H1 (cell line): ENCODE measurements around the gene NEDD4L. TPM values are rescaled to one million over a fixed set of nuclear protein-coding genes. Genes with fewer than 3 reads are reported as not detected.
A peak's percentile ranks its signal among the peaks of the same experiment; 100 is the strongest.

Source experiments
- ASH2L ChIP-seq: fragments of 200-600, 300-600 bp; sonication (generic); IDR thresholded peaks from one replicate; pipeline ENCODE4 v1.7.1; 2017; ENCODE audit warnings: low read length
- CREB1 ChIP-seq: IDR thresholded peaks from 2 replicates; pipeline ENCODE4 v1.6.1; 2012; ENCODE audit warnings: inconsistent platforms
- EGR1 ChIP-seq: IDR thresholded peaks from 2 replicates; pipeline ENCODE4 v1.6.1; 2011; ENCODE audit warnings: low read depth, low read length, borderline replicate concordance
- EZH2 ChIP-seq: fragments of 200-600 bp; sonication (generic); IDR thresholded peaks from 2 replicates; pipeline ENCODE4 v1.7.1; 2012; ENCODE audit warnings: low read depth, mild to moderate bottlenecking, moderate library complexity, low read length, inconsistent platforms; ENCODE audit not compliant: severe bottlenecking
- FOSL1 ChIP-seq: IDR thresholded peaks from 2 replicates; pipeline ENCODE4 v1.6.1; 2011; ENCODE audit warnings: mild to moderate bottlenecking, low read depth, low read length, moderate library complexity; ENCODE audit not compliant: insufficient read depth
- PHF8 ChIP-seq: fragments of 200-600 bp; sonication (generic); conservative IDR thresholded peaks from 2 replicates; pipeline ENCODE4 v1.7.1; 2012; ENCODE audit warnings: low read depth, mild to moderate bottlenecking, inconsistent platforms, low read length, moderate library complexity
- RBBP5 ChIP-seq: IDR thresholded peaks from 2 replicates; pipeline ENCODE4 v1.7.1; 2012; ENCODE audit warnings: low read depth, mild to moderate bottlenecking, inconsistent platforms, low read length, moderate library complexity, borderline replicate concordance
- SIN3A ChIP-seq, 2 experiments: IDR thresholded peaks in 1 of 2; conservative IDR thresholded peaks in 1 of 2; 2 replicates each; pipeline ENCODE4 v1.6.1; 2011 to 2012; ENCODE audit warnings: low read length in 2 of 2, improper control_type of control experiment in 1 of 2, low read depth in 1 of 2, mild to moderate bottlenecking in 1 of 2
- TBP ChIP-seq: IDR thresholded peaks from 2 replicates; pipeline ENCODE4 v1.6.1; 2011; ENCODE audit warnings: low read depth, low read length, improper control_type of control experiment
- TCF12 ChIP-seq: IDR thresholded peaks from 2 replicates; pipeline ENCODE4 v1.6.1; 2011; ENCODE audit warnings: low read depth, mild to moderate bottlenecking, low read length
- polyA plus RNA-seq, 7 experiments: library from polyadenylated mRNA; depleted of rRNA in 3 of 7; stranded (reverse) in 5 of 7; unstranded in 2 of 7; fragments of >200 nt in 5 of 7; fragments of 200-250 nt in 2 of 7; gene quantifications; 1 replicate in 5 of 7; 2 replicates in 1 of 7; 4 replicates in 1 of 7; pipeline versions ENCODE4 v1.2.1 to v1.2.3, GENCODE V29; 2011 to 2013; ENCODE audit warnings: missing spikeins in 2 of 7, mixed read lengths in 2 of 7
- total RNA-seq: library from RNA; stranded (reverse); fragmentation: NEBNext Ultra II Directional; extraction: Animal tissue kit (Norgen Biotek cat#: 25700); gene quantifications from 2 replicates; pipeline ENCODE4 v1.2.1, GENCODE V29; 2021
- TF ChIP-seq, protein P1 (sequence below), 3 experiments: IDR thresholded peaks; 1 replicate in 2 of 3; 2 replicates in 1 of 3; pipeline versions ENCODE4 v1.5.1 to v1.6.1; 2011; ENCODE audit warnings: low read length in 3 of 3, mild to moderate bottlenecking in 3 of 3, inconsistent platforms in 2 of 3, low read depth in 1 of 3, moderate library complexity in 1 of 3; ENCODE audit not compliant: insufficient read depth in 1 of 3; ENCODE audit errors: control extremely low read depth in 1 of 3

Gene NEDD4L
- total and polyA plus RNA-seq, 2 of the 8 experiments (the other 6 are each of a cell fraction or from before 2014, with no cell fraction given) = 37.3 to 69.8 TPM

DNA sequence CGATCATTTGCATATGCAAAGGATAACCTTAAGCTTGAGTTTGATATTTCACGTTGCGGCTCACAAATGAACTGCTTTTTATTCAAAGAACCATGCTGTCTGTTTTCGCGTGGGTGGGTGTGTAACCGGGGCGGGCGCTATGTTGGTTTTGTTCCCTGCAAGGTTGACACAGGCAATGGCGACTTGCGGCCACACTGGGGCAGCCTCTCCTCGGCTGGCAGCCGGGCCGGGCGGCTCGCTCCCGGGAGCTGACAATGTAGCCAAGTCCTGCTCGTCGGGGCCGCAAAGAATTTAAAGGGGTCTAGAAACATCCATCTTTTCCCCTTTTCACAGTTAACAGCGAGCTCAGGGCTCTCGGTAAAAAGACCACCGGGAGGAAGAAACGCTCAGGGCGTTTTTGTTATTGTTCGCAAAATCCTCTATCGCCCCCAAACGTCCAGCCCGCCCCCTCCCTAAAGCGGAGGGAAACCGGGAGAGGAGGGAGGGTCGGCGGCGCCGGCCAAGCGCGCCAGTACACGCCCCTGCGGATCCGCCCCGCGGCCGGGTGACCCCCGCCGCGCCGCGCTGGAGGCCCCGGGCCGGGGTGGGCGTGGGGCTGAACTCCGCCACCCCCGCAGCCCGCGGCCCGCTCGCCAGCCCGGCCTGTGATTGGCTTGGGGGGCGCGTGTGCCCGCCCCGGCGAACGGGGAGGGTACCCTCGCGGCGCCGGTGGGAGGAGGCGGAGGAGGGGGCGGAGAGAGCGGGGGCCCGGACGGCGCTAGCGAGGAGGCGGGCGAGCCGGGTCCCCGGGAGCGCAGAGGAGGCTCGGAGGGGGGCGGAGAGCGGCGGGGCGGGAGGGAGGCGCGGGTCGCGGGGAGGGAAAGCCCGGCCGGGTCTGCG lies at the start of gene NEDD4L (continued):
- no peak for TF ChIP-seq RBBP5
- TF ChIP-seq CREB1 = 0 out of 2 replicates have a peak, but pooled peaks have one; percentile 32
- TF ChIP-seq EZH2 = no peak
- peak; percentile 31; the same call in 1 of the 2 replicates for TF ChIP-seq PHF8
- TF ChIP-seq TBP = no peak
- TF ChIP-seq, protein P1, sequence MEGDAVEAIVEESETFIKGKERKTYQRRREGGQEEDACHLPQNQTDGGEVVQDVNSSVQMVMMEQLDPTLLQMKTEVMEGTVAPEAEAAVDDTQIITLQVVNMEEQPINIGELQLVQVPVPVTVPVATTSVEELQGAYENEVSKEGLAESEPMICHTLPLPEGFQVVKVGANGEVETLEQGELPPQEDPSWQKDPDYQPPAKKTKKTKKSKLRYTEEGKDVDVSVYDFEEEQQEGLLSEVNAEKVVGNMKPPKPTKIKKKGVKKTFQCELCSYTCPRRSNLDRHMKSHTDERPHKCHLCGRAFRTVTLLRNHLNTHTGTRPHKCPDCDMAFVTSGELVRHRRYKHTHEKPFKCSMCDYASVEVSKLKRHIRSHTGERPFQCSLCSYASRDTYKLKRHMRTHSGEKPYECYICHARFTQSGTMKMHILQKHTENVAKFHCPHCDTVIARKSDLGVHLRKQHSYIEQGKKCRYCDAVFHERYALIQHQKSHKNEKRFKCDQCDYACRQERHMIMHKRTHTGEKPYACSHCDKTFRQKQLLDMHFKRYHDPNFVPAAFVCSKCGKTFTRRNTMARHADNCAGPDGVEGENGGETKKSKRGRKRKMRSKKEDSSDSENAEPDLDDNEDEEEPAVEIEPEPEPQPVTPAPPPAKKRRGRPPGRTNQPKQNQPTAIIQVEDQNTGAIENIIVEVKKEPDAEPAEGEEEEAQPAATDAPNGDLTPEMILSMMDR (IDR thresholded peaks at IDR 0.05; ENCODE audit: control extremely low read depth in 1 of 3, insufficient read depth in 1 of 3, low read depth in 1 of 3, low read length in 3 of 3) = peak; percentile 74 to 90 (median 90)
- peak; percentile 19 to 56; a peak in 1 of 4 replicates for TF ChIP-seq SIN3A (conservative IDR thresholded peaks at IDR 0.05 in 1 of 2, IDR thresholded peaks at IDR 0.05 in 1 of 2; ENCODE audit: low read depth in 1 of 2, low read length in 2 of 2)
- peak; percentile 57 for TF ChIP-seq ASH2L
- no peak for TF ChIP-seq TCF12
- no peak for TF ChIP-seq FOSL1
- TF ChIP-seq EGR1 = peak; percentile 71
